ENCODE results near the gene LRRN4.

Gene LRRN4

GRCh38 chr20:6053776-6054688 lies at the start of gene LRRN4:
Gene LRRN4 (minus strand): TSS chr20:6054060. CDS start chr20:6052799, 1,261 bp downstream.
- no peak for DNase-seq

GRCh38 chr20:6103301-6103700 lies 49.4 kb upstream of the LRRN4 start:
- DNase-seq, result no peak

DNA sequence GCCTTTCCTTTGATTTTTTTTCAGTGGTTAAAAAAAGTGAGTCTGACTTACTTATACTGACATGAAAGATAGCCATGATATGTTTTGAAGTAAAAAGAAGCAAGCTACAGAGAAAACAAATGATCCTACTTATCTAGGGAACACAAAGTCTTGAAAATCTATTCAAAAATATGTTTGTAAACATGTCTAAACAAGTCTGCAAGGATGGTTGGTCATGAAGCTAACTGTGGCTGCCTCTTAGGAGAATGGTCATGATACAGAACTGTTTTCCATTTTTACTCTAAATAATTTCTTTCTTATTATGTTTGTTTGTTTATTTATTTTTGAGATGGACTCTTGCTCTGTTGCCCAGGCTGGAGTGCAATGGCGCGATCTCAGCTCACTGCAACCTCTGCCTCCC lies 47.5 kb upstream of the LRRN4 start:
- DNase-seq, result no peak

DNA sequence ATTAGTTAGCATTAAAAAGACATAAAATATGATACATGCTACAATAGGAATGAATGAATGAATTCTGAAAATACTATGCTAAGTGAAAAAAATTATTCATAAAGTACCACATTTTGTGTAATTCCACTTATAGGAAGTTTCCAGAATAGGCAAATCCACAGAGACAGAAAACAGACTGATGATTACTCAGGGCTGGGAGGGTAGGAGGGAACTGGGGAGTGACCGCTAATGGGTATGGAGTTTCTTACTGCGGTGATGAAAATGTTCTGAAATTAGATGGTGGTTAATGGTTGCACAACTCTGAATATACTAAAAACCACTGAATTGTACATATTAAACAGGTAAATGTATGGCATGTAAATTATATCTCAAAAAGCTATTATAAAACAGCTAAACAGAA lies 46.4 kb upstream of the LRRN4 start:
- no peak for DNase-seq

GRCh38 chr20:6099819-6100218 lies 46.0 kb upstream of the LRRN4 start:
- DNase-seq, result no peak

- no peak for DNase-seq
Measured at GRCh38 chr20:6095409-6095808, 41.5 kb upstream of the LRRN4 start.

DNA sequence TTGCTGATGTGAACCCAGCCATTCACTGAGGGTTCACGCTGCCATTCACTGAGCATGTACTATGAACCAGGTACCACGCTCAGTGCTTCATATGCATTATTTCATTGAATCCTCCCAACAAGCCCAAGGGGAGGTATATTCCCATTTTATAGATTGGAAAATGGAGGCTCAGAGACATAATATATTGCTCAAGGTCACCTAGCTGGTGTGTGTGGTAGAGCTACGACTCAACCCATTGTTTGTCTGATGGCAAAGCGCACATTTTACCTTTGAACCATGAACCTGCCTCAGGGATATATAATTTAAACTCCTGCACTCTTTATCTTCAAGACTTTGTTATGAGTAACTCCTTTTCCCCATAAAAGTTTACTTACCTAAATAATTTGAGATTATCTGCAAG lies 40.7 kb upstream of the LRRN4 start:
- no peak for DNase-seq

- DNase-seq, result no peak
Measured at GRCh38 chr20:6094063-6094462, 40.2 kb upstream of the LRRN4 start.

GRCh38 chr20:6091661-6092060 lies 37.8 kb upstream of the LRRN4 start:
- no peak for DNase-seq

GRCh38 chr20:6086868-6087267 lies 33.0 kb upstream of the LRRN4 start:
- no peak for DNase-seq

- DNase-seq, result no peak
Measured at GRCh38 chr20:6083926-6084325, 30.1 kb upstream of the LRRN4 start.

DNA sequence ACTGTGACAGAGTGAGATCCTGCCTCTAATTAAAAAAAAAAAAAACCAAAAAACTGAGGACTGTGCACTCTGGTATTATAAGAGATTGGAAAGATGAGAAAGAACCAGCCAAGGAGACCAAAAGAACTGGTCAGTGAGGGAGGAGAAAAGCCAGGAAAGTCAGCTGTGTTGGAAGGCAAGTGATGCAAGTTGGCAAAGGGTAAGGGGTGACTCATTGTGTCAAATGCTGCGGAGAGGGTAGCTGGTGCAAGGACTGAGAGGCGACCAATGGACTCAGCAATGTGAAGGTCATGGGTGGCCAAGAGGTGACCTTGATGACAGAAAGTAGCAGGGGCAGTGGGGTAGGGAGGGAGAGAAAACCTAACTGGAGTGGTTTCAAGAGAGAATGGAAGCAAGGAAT lies 27.4 kb upstream of the LRRN4 start:
- DNase-seq, result no peak

DNA sequence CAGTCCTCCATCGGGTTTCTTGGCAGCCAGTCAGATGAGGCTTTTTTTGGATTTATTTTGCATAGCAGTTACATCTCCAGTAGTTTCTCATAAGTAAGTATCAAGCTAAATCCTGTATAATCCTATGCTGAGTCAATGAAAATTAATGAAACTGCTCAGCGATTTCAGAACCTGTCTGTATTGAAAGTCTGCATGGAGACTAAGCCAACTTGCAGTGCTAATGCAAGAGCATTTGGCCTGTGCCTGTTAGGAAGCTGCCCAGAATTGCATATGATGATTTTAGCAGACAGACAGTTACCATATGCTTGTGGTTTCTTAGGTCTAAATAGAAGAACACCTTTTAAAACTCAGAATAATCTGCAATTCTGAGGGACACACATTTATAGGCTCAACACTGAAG lies 25.2 kb upstream of the LRRN4 start:
- no peak for DNase-seq

- DNase-seq, result no peak
Measured at GRCh38 chr20:6075428-6076219, 21.8 kb upstream of the LRRN4 start.

DNA sequence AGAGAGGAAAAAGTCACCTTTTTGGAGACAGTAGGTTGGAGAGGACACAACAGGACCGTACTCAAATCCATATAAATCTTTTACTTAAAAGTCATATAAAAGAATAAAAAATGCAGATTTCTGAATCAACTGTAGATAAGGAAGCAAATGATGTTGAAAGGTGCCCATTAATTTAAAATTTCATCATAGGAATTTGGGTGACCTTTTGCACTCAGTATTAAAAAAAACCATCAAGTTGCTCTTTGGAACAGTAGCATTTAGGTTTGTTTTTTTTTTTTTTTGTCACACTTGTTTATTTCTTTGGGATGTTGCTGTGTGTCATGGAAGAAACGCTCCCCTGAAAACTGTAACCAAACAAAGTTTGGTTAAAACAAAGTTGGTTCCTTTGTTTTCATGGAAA lies 20.9 kb upstream of the LRRN4 start:
- no peak for DNase-seq

- DNase-seq, result peak; percentile 15
Measured at GRCh38 chr20:6074145-6074561, 20.3 kb upstream of the LRRN4 start.

DNA sequence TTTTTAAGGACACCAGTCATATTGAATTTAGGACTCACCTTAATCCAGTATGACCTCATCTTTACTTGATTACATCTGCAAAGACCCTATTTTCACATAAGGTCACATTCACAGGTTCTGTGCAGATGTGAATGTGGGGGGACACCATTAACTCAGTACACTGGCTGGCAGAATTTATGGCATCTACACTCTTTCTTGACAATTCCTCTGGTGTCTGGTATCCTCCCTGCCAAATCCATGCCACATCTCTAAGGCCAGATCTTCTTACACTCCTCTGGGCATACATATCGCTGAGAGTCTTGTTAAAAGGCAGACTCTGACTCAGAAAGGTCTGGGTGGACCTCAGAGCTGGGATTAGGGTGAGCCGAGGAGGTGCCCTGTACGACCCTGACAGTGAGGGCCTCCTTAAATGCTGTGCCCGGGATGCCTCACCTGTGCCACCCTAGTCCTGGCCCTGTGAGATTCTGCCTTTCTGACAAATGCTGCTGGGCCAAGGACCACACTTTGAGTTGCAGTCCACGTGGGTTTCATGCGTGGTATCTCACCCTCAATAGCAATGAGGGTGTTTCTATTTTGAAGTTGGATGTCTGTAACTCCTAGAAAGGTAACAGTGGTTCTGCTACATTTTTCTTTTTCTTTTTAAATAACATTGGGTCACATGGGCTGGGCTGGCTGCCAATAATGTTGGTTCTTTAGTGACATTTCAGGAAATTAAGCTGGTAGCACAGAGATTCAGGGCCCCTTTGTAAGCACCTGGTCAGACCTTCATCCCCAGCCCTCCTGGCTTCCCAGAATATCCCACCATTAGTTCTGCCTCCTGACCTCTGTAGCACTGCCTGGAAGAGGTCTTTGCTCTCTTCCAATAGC lies 17.2 kb upstream of the LRRN4 start:
- DNase-seq, result no peak

- no peak for DNase-seq
Measured at GRCh38 chr20:6069669-6070068, 15.8 kb upstream of the LRRN4 start.

DNA sequence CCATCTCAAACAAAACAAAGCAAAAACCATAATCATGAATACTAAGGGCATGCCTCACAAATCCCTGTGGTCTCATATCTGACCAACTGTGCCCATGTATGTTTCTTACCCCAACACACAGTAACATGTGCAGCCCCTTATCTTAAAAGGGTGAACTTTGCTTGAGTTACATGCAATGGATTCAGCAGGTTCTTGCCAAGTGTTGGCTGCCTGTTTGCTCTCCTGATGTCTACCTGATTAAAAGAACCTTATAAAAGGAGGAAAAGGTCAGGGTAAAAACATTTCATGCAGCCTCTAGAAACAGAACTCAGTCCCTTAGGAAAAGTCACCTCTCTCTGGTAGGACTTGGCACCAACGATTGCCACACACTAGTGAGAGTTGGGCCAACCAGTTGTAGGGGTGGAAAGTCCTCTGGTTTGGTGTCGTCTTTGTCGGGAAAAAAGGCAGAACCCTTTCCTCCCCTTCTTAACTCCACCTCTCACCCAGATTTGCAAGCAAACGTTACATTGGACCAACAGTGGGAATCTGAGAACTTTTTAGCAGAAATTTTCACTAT lies 14.0 kb upstream of the LRRN4 start:
- no peak for DNase-seq

DNA sequence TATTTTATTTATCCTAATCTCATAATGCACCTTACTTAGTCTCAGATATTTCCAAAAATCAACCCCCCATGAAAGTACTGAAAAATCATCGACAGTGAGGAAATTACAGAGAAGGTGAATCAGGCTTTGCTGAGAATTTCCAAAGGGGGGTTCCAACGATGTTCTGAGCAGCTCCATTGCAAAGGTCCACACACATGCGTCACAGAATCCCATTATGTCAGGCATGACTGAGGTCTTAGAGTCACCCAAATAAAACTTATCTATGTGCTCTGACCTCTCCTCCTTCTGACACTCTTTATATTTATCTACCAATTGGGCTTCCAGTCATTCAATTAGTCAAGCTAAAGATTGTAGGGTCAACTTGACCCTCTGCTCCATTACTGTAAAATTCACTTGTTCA lies 12.7 kb upstream of the LRRN4 start:
- no peak for DNase-seq

DNA sequence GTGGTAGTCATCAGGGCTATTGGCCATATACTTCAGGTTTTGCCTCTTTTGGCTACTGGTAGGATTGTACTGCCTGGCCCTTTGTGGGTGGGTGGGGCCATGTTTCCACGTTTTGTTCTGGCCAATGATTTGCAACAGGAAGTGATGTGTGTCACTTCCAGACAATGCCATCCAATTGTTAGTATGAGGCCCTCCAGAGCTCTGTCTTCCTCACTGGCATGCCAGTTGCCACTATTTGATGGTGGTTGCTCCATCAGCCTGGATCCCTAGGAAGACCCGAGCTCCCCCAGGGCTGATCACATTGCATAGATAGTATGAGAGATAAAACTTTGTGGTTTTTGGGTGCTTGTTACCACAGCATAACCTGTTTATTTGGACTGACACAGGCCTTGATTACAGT lies 7.7 kb upstream of the LRRN4 start:
- DNase-seq, result no peak

DNA sequence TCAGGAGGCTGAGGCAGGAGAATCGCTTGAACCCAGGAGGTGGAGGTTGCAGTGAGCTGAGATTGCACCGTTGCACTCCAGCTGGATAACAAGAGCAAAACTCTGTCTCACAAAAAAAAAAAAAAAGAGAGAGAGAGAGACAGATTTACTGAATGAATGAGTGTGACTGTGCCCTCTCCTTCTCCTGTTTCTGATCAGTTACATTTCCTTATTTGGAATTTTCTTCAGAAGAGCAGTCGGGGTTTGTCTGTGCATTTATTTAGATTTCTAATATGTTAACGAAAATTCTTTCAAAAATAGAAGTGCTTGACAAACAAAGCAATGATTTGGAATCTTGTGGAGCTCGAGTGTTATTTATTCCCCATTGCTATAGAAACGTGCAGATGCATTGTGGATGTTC lies 6.4 kb upstream of the LRRN4 start:
- DNase-seq, result no peak
